ENCODE data around the gene SRSF10.
"Not testable (repeated sequence)": the region's sequence is repeated elsewhere in the genome, so short reads cannot be mapped to it uniquely, and the experiment has no call there.

SRSF10 gene

DNA sequence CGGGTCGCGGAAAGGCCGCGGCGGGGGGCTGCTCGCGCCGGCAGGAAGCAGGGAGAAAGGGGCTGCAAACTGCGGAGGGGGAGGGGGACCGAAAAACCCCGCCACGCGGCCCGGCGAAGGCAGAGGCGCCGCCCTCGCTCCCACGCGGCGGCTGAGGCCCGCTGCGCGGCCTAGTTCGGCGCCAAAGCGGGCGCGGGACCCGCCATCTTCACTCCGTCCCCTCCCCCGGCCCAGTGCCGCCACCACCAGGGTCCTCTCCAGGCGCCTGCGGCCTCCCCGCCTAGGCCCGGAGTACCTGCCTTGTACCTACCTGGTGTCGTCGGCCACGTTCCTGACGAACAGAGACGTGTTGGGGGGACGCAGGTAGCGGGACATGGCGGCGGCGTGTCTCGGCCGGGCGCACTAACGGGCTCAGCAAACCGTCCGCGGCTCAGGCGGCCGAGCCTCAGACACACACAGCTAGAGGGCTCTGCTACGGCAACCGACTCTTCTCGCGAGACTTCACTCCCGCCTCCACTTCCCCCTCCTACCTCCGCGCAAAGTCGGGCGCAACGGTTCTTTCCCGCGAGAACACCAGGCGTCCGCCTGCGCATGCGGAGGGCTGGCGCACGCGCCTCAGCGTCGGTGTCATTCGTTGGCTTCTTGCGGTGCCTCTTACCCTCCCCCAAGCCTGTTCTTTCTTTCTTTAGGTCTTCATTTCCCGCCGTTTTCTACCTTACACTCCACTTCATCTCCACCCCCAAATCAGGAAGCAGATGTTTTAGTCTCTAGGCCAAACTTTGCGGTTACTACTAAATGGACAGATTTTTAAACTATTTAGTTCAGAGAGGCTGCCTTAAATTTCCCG is at the start of gene SRSF10:
Gene SRSF10 (minus strand): TSS at position 447 of the 847 bp plus-strand sequence. CDS start 72 bp downstream, at position 375.
- peak; percentile 9 for FAIRE-seq

DNA sequence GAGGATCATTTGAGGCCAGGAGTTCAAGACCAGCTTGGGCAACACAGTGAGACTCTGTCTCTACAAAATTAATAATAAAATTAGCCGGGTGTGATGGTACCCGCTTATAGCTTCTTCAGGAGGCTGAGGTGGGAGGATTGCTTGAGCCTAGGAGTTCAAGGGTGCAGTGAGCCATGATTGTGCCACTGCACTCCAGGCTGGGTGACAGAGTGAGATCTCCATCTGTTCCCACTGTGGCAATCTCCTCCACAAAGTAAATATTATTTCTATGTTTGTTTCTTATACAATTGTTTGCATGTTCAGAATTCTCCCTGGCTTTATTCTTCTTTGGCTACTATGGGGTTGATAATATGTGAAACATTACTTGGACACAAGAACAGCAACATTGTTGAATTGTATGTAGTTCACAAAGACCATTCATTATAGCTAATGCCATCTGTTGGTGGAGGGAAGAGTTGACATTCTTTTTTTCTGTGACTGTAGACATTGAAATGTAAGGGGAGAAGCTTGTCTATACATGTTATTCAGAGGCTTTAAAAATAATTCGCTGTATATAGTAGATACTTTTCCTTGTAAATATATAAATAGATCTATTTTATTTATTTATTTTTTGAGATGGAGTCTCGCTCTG is 47.8 kb upstream of the SRSF10 start:
- FAIRE-seq, result peak; percentile 96

DNA sequence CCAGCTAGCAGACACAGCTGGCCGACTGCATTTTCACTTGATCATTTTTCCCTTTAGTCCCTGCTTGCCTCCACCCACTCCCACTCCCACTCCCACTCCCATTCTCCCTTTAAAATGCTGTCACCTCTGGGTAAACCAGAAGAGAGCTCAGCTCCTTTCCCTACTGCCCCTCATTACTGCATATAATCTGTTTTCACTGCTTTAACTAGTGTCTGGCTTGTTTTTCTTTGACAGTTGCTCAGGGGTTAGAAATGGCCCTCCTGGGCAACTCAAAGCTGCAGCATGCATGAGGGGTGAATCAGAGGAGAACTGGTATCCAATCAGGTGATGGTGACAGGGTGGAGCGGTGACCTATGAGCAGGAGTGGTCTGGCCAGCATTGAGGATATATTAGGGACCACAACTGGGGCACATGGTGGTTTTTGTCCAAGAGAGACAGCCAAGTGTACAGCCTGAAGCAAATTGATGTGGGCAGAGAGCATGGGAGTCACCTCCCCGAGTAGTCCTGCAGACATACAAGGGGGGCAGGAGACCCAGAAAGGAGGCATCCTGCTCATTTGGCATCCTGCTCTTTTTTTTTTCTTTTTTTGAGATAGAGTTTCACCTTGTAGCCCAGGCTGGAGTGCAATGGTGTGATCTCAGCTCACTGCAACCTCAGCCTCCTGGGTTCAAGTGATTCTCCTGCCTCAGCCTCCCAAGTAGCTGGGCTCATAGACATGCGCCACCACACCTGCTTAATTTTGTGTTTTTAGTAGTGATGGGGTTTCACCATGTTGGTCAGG is 42.6 kb upstream of the SRSF10 start:
- no peak for FAIRE-seq

DNA sequence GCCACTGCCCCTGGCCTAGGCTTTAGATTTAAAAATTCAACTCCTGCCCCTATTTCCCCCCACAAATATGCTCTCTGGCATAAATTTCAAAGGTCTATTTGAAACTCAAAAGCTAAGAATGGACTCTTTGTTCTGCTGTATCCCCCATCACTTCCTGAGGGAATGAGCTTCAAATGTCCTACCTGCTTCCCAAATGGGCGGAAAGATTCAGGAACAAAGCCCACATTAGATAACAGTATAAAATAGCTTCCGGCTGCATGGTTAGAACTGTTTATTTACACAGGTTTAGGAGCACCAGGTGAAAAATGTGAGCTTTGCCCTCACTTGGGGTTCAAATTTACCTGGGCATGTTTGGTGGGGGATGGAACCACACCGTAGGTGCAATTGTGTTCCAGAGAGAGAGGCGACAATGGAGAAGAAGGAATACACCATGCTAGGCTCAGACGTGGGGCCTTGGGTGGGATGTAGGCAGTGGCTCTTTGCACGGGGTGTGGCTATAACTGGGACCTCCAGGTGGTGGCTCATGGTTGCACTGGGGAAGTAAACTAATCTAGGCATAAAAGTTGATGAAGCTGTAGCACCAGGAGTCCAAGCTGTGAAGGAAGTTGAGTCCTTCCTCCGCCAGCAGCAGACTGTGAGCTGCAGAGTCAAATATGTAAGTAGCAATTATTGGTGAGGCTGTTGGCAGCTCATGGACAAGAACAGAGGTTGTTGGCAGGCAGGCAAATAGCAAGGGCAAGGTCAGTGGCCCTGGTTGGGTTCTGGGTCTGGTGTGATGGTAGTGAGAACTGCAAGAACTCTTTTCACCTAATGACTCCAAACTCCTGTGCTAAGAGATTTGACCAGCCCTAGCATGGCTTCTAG is 41.5 kb upstream of the SRSF10 start:
- FAIRE-seq, result no peak

DNA sequence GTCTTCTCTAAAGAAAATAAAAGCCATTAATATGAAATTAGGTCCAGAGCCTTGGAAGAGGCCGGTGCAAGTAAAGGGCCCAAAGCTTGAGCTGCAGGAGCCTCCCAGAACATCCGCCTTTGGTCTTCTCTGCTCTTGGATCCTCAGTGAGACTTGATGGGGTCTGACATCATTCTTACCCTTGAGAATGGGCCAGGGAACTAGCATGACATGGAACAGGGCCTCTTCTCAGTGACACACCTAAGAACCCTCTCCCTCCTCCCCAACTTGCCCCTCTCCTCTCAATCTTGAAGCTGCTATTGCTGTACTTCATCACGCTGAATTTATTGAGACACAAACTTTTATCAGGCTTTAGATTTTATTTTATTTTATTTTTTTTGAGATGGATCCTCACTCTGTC is 40.3 kb upstream of the SRSF10 start:
- no peak for FAIRE-seq

DNA sequence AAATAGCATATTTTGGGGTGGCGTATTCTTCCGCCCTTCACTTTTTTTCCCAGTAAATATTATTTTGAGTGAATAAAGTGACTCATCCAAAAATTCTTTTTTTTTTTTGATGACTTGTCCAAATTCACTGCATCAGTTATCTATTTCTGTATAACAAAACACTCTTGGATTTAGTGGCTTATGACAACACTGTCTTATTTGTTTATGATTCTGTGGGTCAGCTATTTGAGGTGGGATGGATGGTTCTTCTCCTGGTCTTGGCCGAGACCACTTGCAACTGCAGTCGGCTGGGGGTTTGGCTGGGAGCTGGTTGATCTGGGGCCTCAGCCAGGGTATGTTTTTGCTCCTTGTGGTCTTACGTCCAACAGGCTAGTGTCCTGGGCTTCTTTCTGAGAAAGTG is 39.9 kb upstream of the SRSF10 start:
- FAIRE-seq, result no peak

DNA sequence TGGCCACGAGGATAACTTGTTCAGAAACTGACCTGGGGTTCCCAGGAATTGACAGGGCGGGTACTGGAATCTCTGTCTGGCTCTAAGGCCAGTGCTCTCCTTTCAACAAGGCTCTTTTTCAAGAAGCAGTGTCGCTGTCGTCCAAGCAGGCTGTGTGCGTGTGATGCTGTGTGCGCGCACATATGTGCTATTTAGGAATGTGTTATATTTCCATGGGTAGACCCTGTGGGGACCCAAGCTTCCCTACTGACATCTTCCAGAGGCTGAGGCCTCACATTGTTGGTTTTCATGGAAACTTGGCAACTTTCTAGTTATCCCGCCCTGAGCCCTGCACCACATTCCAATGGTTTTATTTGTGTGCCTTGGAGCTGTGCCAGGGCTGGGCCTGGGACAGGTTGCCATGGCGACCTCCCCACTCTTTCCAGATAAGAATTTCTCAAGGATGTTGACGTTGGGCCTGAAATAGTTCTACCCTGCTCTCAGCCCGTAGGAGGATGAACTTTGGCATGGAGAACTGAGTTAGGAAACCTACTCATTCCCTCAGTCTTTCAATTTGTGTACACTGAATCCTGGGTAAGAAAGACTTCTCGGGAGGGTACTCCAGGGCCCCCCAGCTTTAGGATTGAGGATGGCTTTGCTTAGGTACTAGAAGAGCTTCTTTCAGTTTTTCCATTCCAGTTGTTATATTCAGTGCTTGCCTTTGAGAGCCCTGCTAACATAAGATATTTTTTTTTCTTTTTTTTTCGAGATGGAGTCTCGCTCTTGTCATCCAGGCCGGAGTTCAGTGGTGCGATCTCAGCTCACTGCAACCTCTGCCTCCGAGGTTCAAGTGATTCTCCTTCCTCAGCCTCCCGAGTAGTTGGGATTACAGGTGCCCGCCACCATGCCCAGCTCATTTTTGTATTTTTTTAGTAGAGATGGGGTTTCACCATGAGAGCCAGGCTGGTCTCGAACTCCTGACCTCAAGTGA is 38.8 kb upstream of the SRSF10 start:
- FAIRE-seq, result peak; percentile 82

DNA sequence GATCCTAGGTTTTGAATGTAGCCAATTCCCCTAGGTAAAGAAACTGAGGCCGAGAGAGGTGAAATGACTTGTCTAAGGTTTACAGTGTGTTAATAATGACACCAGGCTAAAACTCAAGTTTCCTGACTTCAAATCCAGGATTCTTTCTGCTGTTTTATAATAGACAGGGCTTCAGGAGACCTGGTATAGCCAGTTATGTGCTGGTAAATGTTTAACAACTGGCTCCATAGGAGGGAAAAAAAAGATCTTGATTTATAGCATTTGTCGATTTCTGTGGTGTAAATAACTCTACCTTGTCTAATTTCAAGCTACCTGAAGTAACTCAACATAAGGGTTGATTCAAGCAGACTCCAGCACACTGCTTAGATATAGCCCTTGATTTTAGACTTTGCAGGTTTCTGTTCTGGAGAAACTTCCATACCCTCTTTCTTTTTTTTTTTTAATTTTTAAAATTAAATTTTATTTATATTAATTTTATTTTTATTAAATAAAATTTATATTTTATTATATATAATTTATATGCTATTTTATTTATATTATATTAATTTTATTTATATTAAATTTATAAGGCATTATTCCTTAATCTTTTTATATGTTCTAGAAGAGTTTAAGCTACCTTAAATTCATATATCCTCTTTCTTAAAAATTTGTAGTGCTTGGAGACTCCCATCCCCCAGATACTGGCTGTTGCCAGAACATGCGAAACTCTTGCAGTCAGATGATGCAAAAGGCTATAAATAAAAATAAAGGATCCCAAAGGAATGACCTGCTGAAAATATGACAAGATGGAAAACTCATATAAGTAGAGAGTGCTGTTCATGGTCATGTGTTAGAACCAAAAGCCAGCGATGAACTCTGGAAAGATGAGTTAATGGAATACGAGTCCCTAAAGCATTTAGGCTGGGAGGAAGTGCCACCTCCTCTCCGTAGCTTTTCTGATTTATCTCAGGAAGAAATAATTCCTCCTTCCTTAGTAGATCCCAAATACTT is 35.4 kb upstream of the SRSF10 start:
- no peak for FAIRE-seq

DNA sequence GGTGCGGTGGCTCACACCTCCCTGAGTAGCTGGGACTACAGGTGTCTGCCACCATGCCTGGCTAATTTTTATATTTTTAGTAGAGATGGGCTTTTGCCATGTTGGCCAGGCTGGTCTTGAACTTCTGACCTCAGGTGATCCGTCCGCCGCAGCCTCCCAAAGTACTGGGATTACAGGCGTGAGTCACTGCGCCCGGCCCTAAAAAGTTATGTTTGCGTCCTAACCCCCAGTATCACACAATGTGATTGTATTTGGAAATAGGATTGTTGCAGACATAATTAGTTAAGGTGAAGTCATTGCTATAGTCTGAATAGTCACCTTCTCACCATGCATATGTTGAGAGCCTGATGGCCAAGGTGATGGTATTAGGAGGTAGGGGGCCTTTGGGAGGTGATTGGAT is 32.8 kb upstream of the SRSF10 start:
- FAIRE-seq, result not testable (repeated sequence)

DNA sequence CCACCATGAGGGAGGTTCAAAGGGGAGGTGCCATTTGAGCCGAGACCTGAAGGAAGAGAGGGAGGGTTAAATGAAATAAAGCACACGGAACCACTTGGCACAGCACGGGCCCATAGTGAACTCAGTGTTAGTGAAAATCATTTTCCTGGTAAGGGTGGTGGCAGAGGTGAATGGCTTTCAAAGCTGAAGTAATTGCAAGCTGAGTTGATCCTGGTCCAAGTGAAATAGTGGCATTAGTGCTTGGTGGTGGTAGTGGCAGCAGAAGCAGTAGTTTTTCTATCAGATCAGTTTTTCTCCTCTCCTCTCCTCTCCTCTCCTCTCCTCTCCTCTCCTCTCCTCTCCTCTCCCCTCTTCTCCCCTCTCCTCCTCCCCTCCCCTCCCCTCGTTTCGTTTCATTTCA is 30.5 kb upstream of the SRSF10 start:
- no peak for FAIRE-seq

DNA sequence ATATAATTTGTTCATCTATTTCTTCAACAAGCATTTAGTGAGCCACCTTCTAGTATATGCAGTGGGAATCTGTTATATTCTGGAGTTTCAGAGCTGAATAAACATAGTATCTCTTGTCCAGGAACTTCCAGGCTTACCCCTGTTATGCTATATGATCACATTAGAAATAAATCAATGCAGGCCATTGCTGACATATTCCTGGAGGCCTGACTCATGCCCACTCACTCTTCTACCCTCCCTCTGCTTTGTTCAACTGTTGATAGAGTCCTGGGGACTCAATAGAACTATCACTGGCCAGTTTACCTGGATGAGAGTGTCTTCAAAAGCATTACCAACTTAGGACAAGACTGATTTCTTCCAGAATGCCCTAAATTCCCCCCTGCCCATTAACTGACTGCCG is 29.3 kb upstream of the SRSF10 start:
- no peak for FAIRE-seq

DNA sequence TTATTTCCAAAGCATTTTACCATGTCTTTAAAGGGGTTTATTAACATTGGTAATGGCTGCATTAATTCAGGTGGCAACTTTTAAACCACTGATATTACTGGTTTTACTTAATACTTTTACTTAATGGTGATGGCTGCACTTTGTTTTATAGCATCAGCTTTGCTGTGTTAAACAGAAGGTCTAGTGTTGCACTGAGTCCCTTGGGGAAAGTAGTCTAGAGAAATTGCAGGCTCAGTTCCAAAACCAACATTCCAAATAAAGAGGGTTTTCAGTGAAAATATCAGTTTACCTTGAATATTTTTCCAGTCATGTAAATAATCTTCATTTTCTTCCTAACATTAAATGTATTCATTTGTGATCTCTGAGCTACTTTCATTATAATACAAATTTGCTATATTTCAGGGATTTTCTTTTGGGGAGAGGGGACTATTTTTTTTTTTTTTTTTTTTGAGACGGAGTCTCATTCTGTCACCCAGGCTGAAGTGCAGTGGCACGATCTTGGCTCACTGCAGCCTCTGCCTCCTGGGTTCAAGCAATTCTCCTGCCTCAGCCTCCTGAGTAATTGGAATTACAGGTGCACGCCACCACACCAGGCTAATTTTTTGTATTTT is 28.6 kb upstream of the SRSF10 start:
- FAIRE-seq, result not testable (repeated sequence)

DNA sequence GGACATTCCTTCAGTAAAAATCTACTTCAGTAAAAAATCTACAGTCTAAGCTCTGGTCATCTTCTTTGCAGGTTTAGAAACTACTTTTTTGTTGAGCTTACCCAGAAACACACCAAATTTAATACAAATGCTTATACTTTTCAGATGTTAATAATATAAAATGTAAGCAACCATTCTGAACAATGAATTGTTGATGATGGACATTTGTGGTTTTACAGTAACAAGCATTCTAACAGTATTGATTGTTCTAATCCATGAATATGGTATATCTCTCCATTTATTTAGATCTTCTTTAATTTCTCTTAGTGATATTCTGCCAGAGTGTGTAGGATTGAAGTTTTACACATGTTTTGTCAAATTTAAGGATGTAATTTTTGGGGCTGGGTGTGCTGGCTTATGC is 27.0 kb upstream of the SRSF10 start:
- no peak for FAIRE-seq

DNA sequence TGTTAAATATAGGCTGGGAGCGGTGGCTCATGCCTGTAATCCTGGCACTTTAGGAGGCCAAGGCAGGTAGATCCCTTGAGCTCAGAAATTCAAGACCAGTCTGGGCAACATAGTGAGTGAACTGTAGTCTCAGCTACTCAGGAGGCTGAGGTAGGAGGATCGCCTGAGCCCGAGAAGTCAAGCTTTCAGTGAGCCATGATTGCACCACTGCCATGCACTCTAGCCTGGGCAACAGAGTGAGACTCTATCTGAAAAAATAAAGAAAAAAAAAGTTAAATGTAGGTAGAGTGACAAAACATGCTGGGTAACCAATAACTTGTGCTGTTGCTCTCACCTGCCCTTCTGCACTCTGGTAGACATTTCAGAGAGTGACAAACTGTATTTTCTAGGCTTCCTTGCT is 25.0 kb upstream of the SRSF10 start:
- FAIRE-seq, result no peak

DNA sequence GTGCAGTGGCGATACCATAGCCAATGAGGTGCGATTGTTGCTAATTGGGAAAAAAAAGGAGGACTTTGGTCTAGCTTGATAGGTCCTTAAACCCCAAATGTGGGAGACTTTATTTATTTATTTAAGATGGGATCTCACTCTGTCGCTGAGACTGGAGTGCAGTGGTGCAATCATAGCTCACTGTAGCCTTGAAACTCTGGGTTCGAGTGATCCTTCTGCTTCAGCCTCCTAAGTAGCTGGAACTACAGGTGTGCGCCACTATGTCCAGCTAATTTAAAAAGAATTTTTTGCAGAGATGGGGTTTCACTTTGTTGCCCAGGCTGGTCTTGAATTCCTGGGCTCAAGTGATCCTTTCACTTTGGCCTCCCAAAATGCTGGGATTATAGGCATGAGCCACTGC is 24.0 kb upstream of the SRSF10 start:
- no peak for FAIRE-seq

DNA sequence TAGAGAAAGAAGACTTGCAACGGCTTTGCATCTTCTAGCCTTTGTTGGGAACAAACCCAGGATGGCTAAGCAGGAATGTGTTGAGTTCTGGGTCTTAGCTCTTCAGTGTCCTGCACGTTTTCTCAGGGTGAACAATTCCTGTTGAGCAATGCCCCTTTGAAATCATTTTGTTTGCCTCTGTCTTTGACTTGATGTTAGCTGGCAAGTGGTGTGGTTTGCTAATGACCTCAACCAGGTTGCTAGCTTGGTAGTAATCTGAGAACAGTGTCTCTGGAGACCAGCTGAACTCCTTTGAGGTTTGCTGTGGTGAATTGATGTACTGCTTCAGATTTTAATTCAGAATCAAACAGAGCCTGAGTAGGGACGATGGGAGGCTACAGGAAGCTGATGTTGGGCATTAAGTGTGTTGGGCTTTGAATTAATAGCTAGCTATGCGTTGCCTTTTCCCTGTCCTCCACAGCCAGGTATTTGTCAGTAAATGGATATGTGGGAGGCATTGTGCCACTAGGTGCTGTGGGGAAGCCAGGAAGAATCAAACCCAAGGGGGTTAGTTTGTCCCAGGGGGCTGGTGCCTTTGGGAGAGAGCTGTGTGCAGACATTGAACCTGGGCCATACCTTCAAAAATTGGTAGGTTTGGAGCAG is 23.3 kb upstream of the SRSF10 start:
- no peak for FAIRE-seq

DNA sequence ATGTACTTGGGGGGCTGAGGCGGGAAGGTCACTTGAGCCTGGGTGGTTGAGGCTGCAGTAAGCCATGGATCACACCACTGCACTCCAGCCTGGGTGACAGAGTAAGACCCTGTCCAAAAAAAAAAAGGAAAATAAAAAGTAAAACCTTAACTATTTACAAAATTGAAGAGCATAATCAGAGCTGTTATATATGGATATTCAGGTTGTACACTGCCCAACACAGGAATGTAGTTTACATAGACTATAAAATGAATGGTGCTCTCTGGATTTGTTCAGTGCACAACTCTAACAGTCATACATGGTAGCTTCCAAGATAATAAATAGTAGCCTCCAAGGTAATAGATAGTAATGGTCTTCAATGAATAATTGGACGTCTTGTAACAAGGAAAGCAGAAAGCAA is 22.6 kb upstream of the SRSF10 start:
- FAIRE-seq, result no peak

DNA sequence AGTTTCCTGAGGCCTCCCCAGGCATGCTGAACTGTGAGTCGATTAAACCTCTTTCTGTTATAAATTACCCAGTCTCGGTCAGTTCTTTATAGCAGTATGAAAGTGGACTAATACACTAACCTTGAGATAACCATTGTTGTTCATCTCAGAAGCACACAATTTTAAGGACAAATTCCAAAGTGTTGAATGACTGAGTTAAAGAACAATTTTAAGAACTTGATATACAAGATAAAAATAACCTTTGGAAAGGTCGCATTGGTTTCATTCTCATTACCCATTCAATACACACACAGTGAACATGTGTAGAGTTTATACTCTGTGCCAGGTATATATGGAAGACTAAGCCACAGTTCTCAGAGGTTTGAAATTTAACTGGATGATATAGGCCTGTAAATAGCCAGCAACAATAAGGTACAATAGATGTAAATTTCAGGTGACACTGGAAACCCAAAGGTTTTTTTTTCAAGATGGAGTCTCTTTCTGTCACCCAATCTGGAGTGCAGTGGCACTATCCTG is 19.1 kb upstream of the SRSF10 start:
- FAIRE-seq, result no peak

DNA sequence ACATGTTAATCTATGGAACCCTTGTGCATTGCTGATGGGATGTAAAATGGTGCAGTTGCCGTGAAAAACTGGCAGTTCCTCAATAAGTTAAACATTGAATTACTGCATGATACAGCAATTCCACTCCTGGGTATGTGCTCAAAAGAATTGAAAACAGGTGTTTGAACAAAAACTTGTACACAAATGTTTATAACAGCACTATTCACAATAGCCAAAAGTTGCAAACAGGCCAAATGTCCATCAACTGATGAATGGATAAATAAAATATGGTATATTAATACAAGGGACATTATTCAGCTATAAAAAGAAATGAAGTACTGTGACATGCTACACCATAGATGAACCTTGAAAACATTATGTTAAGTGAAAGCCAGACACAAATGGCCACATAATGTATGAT is 17.7 kb upstream of the SRSF10 start:
- no peak for FAIRE-seq

All from TTC549 (cell line).